IMR-90 (cell line): Measurements from ENCODE around the gene MICAL2. TPM values are rescaled to one million over a fixed set of nuclear protein-coding genes. Genes with fewer than 3 reads are reported as not detected.
A peak's percentile ranks its signal among the peaks of the same experiment; 100 is the strongest.

Experiments
- ATAC-seq: fragments of 200-7000 bp; cut with Tn5 transposase; 2 replicates; pipeline ENCODE4 v1.9.1; 2020; ENCODE audit warnings: low read depth, mild to moderate bottlenecking, moderate library complexity
- BruUV-seq: library from RNA; stranded (reverse); fragments of 400-500 nt; replicated peaks from 2 replicates; lab custom pipeline; 2021; lab: Mats Ljungman, UMichigan
- CTCF ChIA-PET: fragments of 300-600 bp; formaldehyde crosslinking; extraction: SDS; loops from one replicate; lab custom pipeline; 2021; ENCODE audit warnings: antibody characterized with exemption; lab: Yijun Ruan, JAX
- POLR2A ChIA-PET: fragments of 300-600 bp; sonication (Branson Sonifier 250); formaldehyde crosslinking; loops from one replicate; lab custom pipeline; 2022; ENCODE audit warnings: antibody characterized with exemption; ENCODE audit not compliant: unreplicated experiment; lab: Charles Lee
- DNase-seq: peaks from one replicate; pipeline ENCODE4 v3.0.0; 2013
- H2AFZ ChIP-seq: replicated peaks from 2 replicates; pipeline ENCODE3; 2013; ENCODE audit warnings: low read length, mild to moderate bottlenecking; ENCODE audit not compliant: poor library complexity
- H2AK5ac ChIP-seq: 2 replicates; pipeline ENCODE4 v1.6.1; 2013; ENCODE audit warnings: low read depth, low read length, inconsistent platforms
- H2AK9ac ChIP-seq: replicated peaks from 2 replicates; pipeline ENCODE3; 2013; ENCODE audit warnings: mild to moderate bottlenecking, low read depth, low read length, moderate library complexity; ENCODE audit not compliant: poor library complexity
- H2BK120ac ChIP-seq: 2 replicates; pipeline ENCODE4 v1.6.1; 2013; ENCODE audit warnings: low read depth, low read length, inconsistent platforms
- H2BK15ac ChIP-seq: 3 replicates; pipeline ENCODE4 v1.6.1; 2013; ENCODE audit warnings: low read depth, low read length, inconsistent platforms
- H2BK20ac ChIP-seq: 2 replicates; pipeline ENCODE4 v1.6.1; 2013; ENCODE audit warnings: low read depth, mild to moderate bottlenecking, inconsistent platforms, low read length, moderate library complexity
- H2BK5ac ChIP-seq: 2 replicates; pipeline ENCODE4 v1.6.1; 2013; ENCODE audit warnings: mild to moderate bottlenecking, low read depth, low read length, inconsistent platforms; ENCODE audit not compliant: poor library complexity, severe bottlenecking
- H3K14ac ChIP-seq: replicated peaks from 2 replicates; pipeline ENCODE4 v1.6.1; 2013; ENCODE audit warnings: low read depth, low read length, inconsistent platforms
- H3K18ac ChIP-seq: 2 replicates; pipeline ENCODE4 v1.6.1; 2013; ENCODE audit warnings: low read depth, low read length, control low read depth
- H3K23ac ChIP-seq: 2 replicates; pipeline ENCODE4 v1.6.1; 2013; ENCODE audit warnings: low read depth, low read length, inconsistent platforms
- H3K27ac ChIP-seq: 2 replicates; pipeline ENCODE4 v1.5.1; 2013; ENCODE audit warnings: mild to moderate bottlenecking, control low read depth, low read length; ENCODE audit not compliant: insufficient read depth
- H3K27me3 ChIP-seq: 2 replicates; pipeline ENCODE4 v1.6.1; 2013; ENCODE audit warnings: low read length; ENCODE audit not compliant: control insufficient read depth, insufficient read depth
- H3K36me3 ChIP-seq: 2 replicates; pipeline ENCODE4 v1.6.1; 2013; ENCODE audit warnings: low read length, mixed read lengths; ENCODE audit not compliant: control insufficient read depth, insufficient read depth
- H3K4ac ChIP-seq: 2 replicates; pipeline ENCODE4 v1.6.1; 2013; ENCODE audit warnings: low read depth, low read length, inconsistent platforms
- H3K4me1 ChIP-seq: 2 replicates; pipeline ENCODE4 v1.6.1; 2013; ENCODE audit warnings: low read length, mixed read lengths; ENCODE audit not compliant: control insufficient read depth, insufficient read depth
- H3K4me2 ChIP-seq: 2 replicates; pipeline ENCODE4 v1.6.1; 2013; ENCODE audit warnings: low read depth, mild to moderate bottlenecking, control low read depth, low read length, moderate library complexity
- H3K4me3 ChIP-seq: 2 replicates; pipeline ENCODE4 v1.5.1; 2013; ENCODE audit warnings: low read depth, mild to moderate bottlenecking, control low read depth, low read length, moderate library complexity; ENCODE audit not compliant: insufficient read depth
- H3K56ac ChIP-seq: 2 replicates; pipeline ENCODE4 v1.6.1; 2013; ENCODE audit warnings: low read length, inconsistent platforms; ENCODE audit not compliant: insufficient read depth; ENCODE audit errors: extremely low read depth
- H3K79me1 ChIP-seq, 2 experiments: 2 replicates each; pipeline ENCODE4 v1.6.1; 2013; ENCODE audit warnings: low read length in 2 of 2, inconsistent platforms in 1 of 2, low read depth in 1 of 2
- H3K9ac ChIP-seq: 2 replicates; pipeline ENCODE4 v1.6.1; 2013; ENCODE audit warnings: low read depth, low read length, control low read depth
- H3K9me1 ChIP-seq: 2 replicates; pipeline ENCODE4 v1.6.1; 2013; ENCODE audit warnings: low read length, inconsistent platforms; ENCODE audit not compliant: insufficient read depth
- H3K9me3 ChIP-seq: 2 replicates; pipeline ENCODE4 v1.6.1; 2013; ENCODE audit warnings: low read length; ENCODE audit not compliant: control insufficient read depth, insufficient read depth
- H4K20me1 ChIP-seq: 2 replicates; pipeline ENCODE4 v1.6.1; 2013; ENCODE audit warnings: low read length, inconsistent platforms; ENCODE audit not compliant: insufficient read depth
- H4K5ac ChIP-seq: 2 replicates; pipeline ENCODE4 v1.6.1; 2013; ENCODE audit warnings: mild to moderate bottlenecking, low read depth, low read length, control low read depth
- H4K8ac ChIP-seq, 2 experiments: 2 replicates each; pipeline ENCODE4 v1.6.1; 2013; ENCODE audit warnings: low read depth in 2 of 2, low read length in 2 of 2, control low read depth in 1 of 2, inconsistent platforms in 1 of 2
- H4K91ac ChIP-seq: 2 replicates; pipeline ENCODE4 v1.6.1; 2013; ENCODE audit warnings: low read depth, low read length, inconsistent platforms; ENCODE audit not compliant: insufficient read depth
- BHLHE40 ChIP-seq: fragments of 150-350 bp; IDR thresholded peaks from 2 replicates; pipeline ENCODE4 v1.6.1; 2016; ENCODE audit warnings: mild to moderate bottlenecking, low read depth, low read length
- CHD1 ChIP-seq: IDR thresholded peaks from 2 replicates; pipeline ENCODE4 v1.6.1; 2012; ENCODE audit warnings: low read depth, low read length, improper control_type of control experiment
- CTCF ChIP-seq: conservative IDR thresholded peaks from 2 replicates; pipeline ENCODE4 v1.5.1; 2012; ENCODE audit warnings: mild to moderate bottlenecking, low read depth, low read length, improper control_type of control experiment
- ELK1 ChIP-seq: fragments of 150-350 bp; IDR thresholded peaks from 2 replicates; pipeline ENCODE4 v1.6.1; 2016; ENCODE audit warnings: low read depth, mild to moderate bottlenecking, low read length, moderate library complexity, borderline replicate concordance
- FOS ChIP-seq: fragments of 150-350 bp; IDR thresholded peaks from 2 replicates; pipeline ENCODE4 v1.6.1; 2016; ENCODE audit warnings: low read depth, low read length
- RAD21 ChIP-seq: IDR thresholded peaks from 2 replicates; pipeline ENCODE4 v1.6.1; 2012; ENCODE audit warnings: low read length, improper control_type of control experiment
- RCOR1 ChIP-seq: IDR thresholded peaks from 2 replicates; pipeline ENCODE4 v1.6.1; 2012; ENCODE audit warnings: mild to moderate bottlenecking, low read length, improper control_type of control experiment; ENCODE audit not compliant: insufficient replicate concordance
- SMC3 ChIP-seq: fragments of 150-350 bp; IDR thresholded peaks from 2 replicates; pipeline ENCODE4 v1.6.1; 2016; ENCODE audit warnings: low read depth, mild to moderate bottlenecking, antibody characterized with exemption, low read length, moderate library complexity
- WGBS, 2 experiments: methylation state at CpG; one replicate each; pipeline versions ENCODE4 v1.1.5 to v1.1.7; 2013; ENCODE audit warnings: missing lambda C conversion rate in 2 of 2; ENCODE audit not compliant: insufficient read length in 1 of 2; ENCODE audit errors: extremely low coverage in 2 of 2; 5-methylcytosine and 5-hydroxymethylcytosine counted together
- dilution Hi-C: fragments of 300-500 bp; cut with HindIII; formaldehyde crosslinking; loops from one replicate; pipeline ENCODE4 v1.14.3; 2018; ENCODE audit warnings: low sequenced_read_pairs; ENCODE audit not compliant: unreplicated experiment
- in situ Hi-C: fragments of 300-500 bp; cut with MboI; formaldehyde crosslinking; loops from 3 replicates; pipeline ENCODE4 v1.14.3; 2019; ENCODE audit warnings: low sequenced_read_pairs, inconsistent platforms, mixed read lengths
- intact Hi-C: fragments of 100-400 bp; cut with micrococcal nuclease; formaldehyde crosslinking; loops from 2 replicates; pipeline ENCODE4 v1.10.0; 2022
- polyA plus RNA-seq, 3 experiments: library from polyadenylated mRNA; depleted of rRNA; stranded (reverse); fragments of >200 nt; gene quantifications; 2 replicates each; pipeline ENCODE4 v1.2.3, GENCODE V29; 2012; ENCODE audit warnings: low replicate concordance in 1 of 3
- total RNA-seq: library from RNA; depleted of rRNA; stranded (reverse); fragments of >200 nt; gene quantifications from 2 replicates; pipeline ENCODE4 v1.2.3, GENCODE V29; 2012

The MICAL2 gene
- total and polyA plus RNA-seq, 2 of the 4 experiments (the other 2 are of a cell fraction): 170 to 336 TPM

GRCh38 chr11:12235947-12236743 is 125.8 kb downstream of the MICAL2 start:
- intact Hi-C loops (loop anchor here (1.0 to 10.0 kb wide), 5 partner anchors 46 to 189 kb away; no protein-coding TSS in a partner anchor), in situ Hi-C loops (loop anchor here (5.0 to 10.0 kb wide), 2 partner anchors 121 to 189 kb away; partner anchors contain the start of gene MICAL2), dilution Hi-C loops (no loop called here)
- Histone ChIP-seq H2BK15ac (peak overlapping the region; percentile 55; the same call in 2 of the 3 replicates), H3K4me2 (no peak overlapping the region), H3K4me3 (no peak overlapping the region), H2AK5ac (peak overlapping the region; percentile 74), H3K4ac (peak overlapping the region; percentile 92), H3K9ac (no peak overlapping the region), H3K9me1 (peaks cover 12% of the 10 kb centered on the region), H4K8ac (peak overlapping the region; percentile 8 to 74; a peak in 3 of 4 replicates), H3K27ac (peak overlapping the region; percentile 62), H3K18ac (peak overlapping the region; percentile 25; the same call in 1 of the 2 replicates), H4K20me1 (no peaks in the 10 kb centered on the region), H4K91ac (peak overlapping the region; percentile 87), H3K27me3 (no peaks in the 10 kb centered on the region), H3K23ac (peak overlapping the region; percentile 34; the same call in 1 of the 2 replicates), H4K5ac (peak overlapping the region; percentile 8), H3K14ac (peak overlapping the region; percentile 27), H3K9me3 (no peaks in the 10 kb centered on the region), H3K56ac (no peak overlapping the region), H2BK120ac (peak overlapping the region; percentile 86), H2AK9ac (no peak overlapping the region), H2BK20ac (peak overlapping the region; percentile 79), H2AFZ (no peak overlapping the region), H2BK5ac (peak overlapping the region; percentile 76), H3K36me3 (peaks cover 37% of the 10 kb centered on the region), H3K79me1 (peaks cover 47 to 92% of the 10 kb centered on the region in 2 experiments), H3K4me1 (peaks cover 7% of the 10 kb centered on the region)
- TF ChIP-seq CHD1 (no peak), ELK1 (no peak), BHLHE40 (no peak), FOS (no peak), CTCF (peak; percentile 68), RCOR1 (no peak), RAD21 (peak; percentile 76), SMC3 (peak; percentile 75)
- ATAC-seq (peak; percentile 61), DNase-seq (peak; percentile 72)
- POLR2A ChIA-PET: interaction anchor here (0.6 kb wide), 1 partner anchor 128 kb away, joined by 3 read pairs; no protein-coding TSS in a partner anchor
- CTCF ChIA-PET: interaction anchor here (1.5 to 2.2 kb wide), 3 partner anchors 11 to 149 kb away, joined by 5 to 14 read pairs (median 6); no protein-coding TSS in a partner anchor
- WGBS, 2 experiments: 89% methylated on average over 5 of the region's 13 CpGs; no CpG with 5 or more reads in 1 of the 2 experiments
- BruUV-seq: no TSS peak
